GM21381 (cell line): ENCODE results near the gene LRCH1.

Experiments
- ATAC-seq: cut with Tn5 transposase; IDR thresholded peaks from one replicate; pipeline ENCODE4 v1.9.1; 2021; ENCODE audit warnings: mild to moderate bottlenecking, moderate library complexity; ENCODE audit not compliant: unreplicated experiment

LRCH1 gene

DNA sequence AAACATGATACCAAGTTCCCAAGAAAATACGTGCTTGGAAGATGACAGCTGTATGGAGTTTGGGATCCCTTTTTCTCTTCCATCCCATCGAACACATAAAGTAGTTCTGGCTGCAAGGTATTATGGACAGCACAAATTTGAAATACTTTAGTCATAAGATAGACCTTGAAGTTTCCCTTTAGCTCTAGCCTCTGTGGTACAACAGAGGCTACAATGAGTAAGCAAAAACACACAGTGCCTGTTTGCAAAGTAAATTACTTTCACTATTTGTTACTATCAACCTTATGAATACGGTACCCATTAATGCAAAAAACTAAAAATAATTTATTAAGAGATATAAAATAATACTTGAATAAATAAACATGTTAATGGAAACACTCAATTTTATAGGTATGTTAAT is 21.0 kb upstream of the LRCH1 start:
- ATAC-seq: no peak

GRCh38 chr13:46535002-46535401 is 18.0 kb upstream of the LRCH1 start:
- no peak for ATAC-seq

DNA sequence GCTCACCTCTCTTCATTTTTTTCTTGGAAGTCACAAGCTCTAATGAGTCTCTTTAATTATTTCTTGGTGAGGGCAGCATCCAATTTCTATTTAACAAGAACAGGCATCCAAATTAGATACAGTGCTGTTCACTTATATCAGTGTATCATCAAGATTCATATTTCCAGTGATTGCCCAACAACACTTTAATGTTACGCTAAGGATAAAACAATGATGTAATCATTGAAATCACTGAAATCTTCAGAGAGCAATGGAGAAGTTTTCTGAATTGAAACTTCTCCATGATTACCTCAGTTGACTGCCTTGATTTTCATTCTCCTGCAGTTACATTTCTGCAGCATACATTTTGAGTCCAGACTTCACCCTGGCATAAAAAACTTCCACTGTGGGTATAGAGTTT is 17.1 kb upstream of the LRCH1 start:
- no peak for ATAC-seq

GRCh38 chr13:46536341-46536740 is 16.6 kb upstream of the LRCH1 start:
- ATAC-seq: no peak

GRCh38 chr13:46539231-46539630 is 13.7 kb upstream of the LRCH1 start:
- ATAC-seq: no peak

DNA sequence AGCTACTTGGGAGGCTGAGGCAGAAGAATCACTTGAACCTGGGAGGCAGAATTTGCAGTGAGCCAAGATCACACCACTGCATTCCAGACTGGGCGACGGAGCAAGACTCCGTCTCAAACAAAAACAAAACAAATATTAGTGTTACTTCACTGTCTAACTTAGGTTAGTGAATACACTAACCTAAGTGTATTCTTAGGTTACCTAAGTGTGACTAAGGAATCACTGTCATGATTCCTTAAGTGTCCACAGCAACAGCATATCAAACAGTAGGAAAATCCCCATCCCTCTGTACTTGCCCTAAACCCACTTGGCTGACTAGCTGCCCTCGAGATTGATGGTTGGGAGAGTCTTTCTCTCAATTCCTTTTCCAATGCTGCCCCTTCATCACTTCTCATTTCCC is 11.8 kb upstream of the LRCH1 start:
- no peak for ATAC-seq

GRCh38 chr13:46542833-46543232 is 10.1 kb upstream of the LRCH1 start:
- peak; percentile 44 for ATAC-seq

DNA sequence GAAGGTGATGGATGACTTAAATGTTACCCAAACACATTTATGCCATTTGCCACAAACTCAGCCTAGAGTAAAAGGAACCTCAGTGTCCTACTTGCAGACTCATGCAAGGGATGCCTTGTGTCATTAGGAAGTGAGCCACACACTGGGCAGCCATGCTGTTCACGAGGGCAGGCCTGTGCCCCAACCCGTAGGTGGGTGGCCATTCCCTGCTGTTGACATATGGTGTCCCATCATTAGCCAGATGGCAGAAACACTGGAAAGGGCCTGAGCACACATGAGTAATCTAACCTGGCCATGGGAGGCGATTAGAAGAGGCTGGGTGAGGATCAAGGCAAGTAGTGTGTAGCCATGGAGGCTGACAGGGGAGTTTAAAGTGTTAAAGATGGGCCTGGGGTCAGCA is 9.7 kb upstream of the LRCH1 start:
- no peak for ATAC-seq

GRCh38 chr13:46544208-46544607 is 8.8 kb upstream of the LRCH1 start:
- peak; percentile 85 for ATAC-seq

DNA sequence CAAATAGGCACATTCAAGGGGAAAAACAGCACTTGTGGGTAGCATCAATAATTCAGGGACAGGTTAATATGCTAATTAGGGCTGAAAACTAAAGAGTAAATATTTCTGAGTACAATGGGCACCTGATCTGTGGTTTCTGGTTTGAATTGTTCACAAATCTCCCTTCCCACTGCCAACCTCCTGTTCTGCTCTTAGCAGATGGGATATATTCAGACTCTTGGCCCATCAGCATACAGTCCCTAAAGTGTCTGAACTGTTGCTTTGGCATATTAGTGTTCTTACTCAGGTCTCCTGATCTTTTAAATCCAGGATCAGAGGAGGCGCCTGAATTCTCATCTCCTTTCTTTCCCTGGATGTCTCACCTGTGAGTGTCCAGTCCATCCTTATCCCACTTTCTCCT is 8.2 kb upstream of the LRCH1 start:
- ATAC-seq: peak; percentile 15

DNA sequence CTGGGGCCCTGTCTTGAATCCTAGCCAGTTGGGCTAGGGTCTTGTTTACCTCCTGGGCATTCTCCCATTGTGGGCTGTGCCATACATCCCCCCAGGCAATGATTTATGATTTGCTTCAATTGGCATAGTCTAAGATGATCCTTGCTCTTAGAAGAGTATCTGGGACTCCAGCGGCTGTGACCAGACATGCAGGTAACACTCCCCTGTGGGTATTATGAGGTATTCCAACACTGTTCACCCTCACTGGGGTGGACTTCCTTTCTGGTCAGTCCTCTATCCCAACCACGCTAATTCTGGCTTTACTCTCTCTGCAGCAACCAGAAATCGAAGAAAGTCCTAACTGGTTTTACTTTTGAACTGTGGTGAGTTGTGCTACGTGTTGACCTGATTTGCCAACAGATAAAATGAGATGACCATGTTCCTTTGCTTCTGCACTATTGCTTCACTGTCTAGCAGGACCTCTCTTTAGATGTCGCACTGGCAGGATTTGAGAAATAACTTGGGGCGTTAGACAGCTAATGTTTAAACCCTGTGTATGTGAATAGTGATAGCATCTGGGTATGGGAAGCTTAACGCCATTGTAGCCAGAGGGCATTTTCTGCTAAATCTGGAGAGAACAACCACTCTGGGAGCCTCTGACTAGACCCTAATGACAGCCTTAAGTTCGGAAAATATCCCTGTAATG is 6.7 kb upstream of the LRCH1 start:
- no peak for ATAC-seq

- ATAC-seq: no peak
Measured at GRCh38 chr13:46550822-46551221, 2.1 kb upstream of the LRCH1 start.

- no peak for ATAC-seq
Measured at GRCh38 chr13:46551410-46552302, 1.3 kb upstream of the LRCH1 start.

GRCh38 chr13:46552303-46552682 is 677 bp upstream of the LRCH1 start:
- ATAC-seq: no peak

GRCh38 chr13:46553521-46553885 is 533 bp downstream of the LRCH1 start:
- no peak for ATAC-seq

GRCh38 chr13:46553886-46554858 is 1.2 kb downstream of the LRCH1 start:
- peak; percentile 45 for ATAC-seq

DNA sequence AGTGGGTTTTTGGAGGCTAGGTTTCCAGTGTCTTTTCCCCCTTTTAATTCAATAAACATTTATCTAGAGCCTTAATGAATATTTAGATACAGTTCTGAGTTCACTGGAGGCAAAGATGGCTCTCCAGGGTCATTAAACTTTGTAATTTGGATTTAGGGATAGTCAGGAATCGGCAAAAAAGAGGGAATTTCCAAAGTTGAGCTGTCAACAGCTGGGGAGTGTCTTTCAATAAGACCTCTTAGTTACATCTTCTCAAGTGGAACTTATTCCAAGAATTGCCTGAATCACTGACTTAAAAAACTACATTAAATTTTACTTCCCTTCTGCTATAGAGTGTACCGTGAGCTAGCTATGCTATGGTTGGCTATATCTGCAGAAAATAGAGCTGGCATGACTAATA is 2.0 kb downstream of the LRCH1 start:
- ATAC-seq: no peak

DNA sequence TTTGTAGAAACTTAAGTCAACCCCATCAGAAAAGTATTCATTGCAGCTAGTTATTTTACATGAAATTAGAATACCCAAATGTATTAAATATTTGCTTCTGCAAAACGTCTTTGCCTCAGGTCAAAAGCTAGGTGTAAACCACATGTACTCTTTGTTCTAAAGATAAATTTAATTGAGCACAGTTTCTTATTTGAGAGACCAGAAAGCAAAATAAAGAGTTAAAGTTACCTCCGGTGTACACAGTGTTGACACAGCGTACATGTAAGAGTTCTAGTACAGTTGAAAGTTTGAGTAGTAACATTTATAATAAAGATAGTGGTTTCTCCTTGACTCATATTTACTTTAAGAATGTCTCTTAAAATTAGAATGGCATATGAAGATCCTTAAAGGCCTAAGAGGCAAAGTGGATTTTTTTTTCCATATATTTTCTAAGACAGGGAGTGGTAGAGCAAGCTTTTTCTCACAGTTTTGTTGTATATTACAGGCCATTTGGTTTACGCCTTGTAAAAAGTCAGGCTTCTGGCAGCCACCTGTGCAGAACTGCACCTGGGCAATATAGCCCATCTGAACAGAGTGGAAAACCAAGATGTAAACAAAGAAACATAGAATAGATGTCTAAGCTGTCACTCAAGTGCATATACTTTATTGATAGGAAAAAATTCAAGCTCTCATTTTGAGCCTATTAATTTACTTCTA is 2.9 kb downstream of the LRCH1 start:
- no peak for ATAC-seq

GRCh38 chr13:46556418-46556779 is 3.4 kb downstream of the LRCH1 start:
- ATAC-seq: no peak

DNA sequence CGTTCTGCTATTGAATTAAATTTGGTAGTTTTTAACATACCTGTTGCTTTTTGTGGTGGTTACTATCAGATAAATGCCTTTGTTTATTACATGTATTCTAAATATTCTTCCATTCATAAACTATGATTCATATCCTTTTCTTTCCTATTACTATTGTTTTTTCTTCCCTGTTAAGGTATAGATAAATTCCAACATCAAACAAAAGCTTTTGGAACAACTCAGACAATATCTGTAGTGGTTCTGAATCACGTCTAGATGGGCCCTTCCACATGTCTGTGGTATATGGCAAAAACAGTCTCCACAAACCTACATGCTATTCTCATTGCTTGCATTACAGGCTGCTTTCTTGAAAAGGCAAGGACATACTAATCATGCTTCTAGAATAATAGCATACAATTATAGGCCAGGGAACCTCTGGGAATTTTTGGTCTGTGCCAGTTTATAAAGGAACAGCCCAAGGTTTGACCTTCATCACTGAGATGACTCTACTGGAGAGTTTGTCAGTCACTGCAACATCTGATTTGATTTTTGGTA is 6.4 kb downstream of the LRCH1 start:
- ATAC-seq: no peak

DNA sequence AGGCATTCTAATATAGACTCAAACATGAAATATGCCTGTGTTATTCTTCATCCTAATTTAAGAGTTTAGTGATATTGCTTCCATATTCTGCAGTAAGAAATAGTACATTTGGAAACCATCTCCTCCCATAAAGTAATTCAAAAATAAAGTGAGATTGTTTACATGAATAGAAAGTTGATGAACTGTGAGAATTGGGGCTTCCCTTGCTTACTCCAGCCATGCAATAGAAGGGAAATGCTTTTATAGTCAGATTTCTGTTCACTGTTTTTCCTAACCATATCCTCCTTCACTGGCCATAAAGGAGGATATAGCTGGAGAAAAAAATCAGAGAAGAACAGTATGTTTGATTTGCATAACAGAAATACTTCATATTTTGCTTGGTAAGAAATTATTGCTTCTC is 7.8 kb downstream of the LRCH1 start:
- no peak for ATAC-seq
